ENCODE results near the gene TMC1. TPM values are rescaled to one million over a fixed set of nuclear protein-coding genes. Genes with fewer than 3 reads are reported as not detected.
"Not testable (repeated sequence)": the region's sequence is repeated elsewhere in the genome, so short reads cannot be mapped to it uniquely, and the experiment has no call there.

TMC1 gene
- total RNA-seq, 2 experiments from 2014 or later, result not detected

- H3K9me3 Mint-ChIP-seq; CTCF ChIA-PET; H3K4me3 Mint-ChIP-seq; DNase-seq; H3K27me3 Mint-ChIP-seq; POLR2A ChIA-PET; H3K36me3 Mint-ChIP-seq (ENCODE audit: low read depth); H3K27ac Mint-ChIP-seq; H3K4me1 Mint-ChIP-seq: not testable (repeated sequence)
Observed at GRCh38 chr9:72850209-72850608, 328.8 kb downstream of the TMC1 start.

- no peak for DNase-seq
- no peaks in the 10 kb centered on the region for H3K36me3 Mint-ChIP-seq (ENCODE audit: low read depth)
- no peaks in the 10 kb centered on the region for H3K4me1 Mint-ChIP-seq
- POLR2A ChIA-PET, result no interaction called here
- no peak overlapping the region for H3K4me3 Mint-ChIP-seq
- H3K27ac Mint-ChIP-seq, result no peak overlapping the region
- H3K9me3 Mint-ChIP-seq, result no peaks in the 10 kb centered on the region
- CTCF ChIA-PET, result no interaction called here
- no peaks in the 10 kb centered on the region for H3K27me3 Mint-ChIP-seq
Observed at GRCh38 chr9:72855321-72855720, 333.9 kb downstream of the TMC1 start.

GRCh38 chr9:72855890-72856523 lies 334.6 kb downstream of the TMC1 start:
- POLR2A ChIA-PET, result no interaction called here
- no peak for DNase-seq
- no peaks in the 10 kb centered on the region for H3K27me3 Mint-ChIP-seq
- no peak overlapping the region for H3K27ac Mint-ChIP-seq
- no peaks in the 10 kb centered on the region for H3K4me1 Mint-ChIP-seq
- CTCF ChIA-PET, result no interaction called here
- no peak overlapping the region for H3K4me3 Mint-ChIP-seq
- H3K9me3 Mint-ChIP-seq, result no peaks in the 10 kb centered on the region
- H3K36me3 Mint-ChIP-seq (ENCODE audit: low read depth), result no peaks in the 10 kb centered on the region

GRCh38 chr9:72856972-72857623 lies 335.7 kb downstream of the TMC1 start:
- no peaks in the 10 kb centered on the region for H3K27me3 Mint-ChIP-seq
- ChIA-PET CTCF (interaction anchor here (1.1 kb wide), 2 partner anchors 44 to 367 kb away, joined by 3 read pairs; no protein-coding TSS in a partner anchor), POLR2A (no interaction called here)
- no peak overlapping the region for H3K27ac Mint-ChIP-seq
- no peaks in the 10 kb centered on the region for H3K4me1 Mint-ChIP-seq
- no peaks in the 10 kb centered on the region for H3K9me3 Mint-ChIP-seq
- no peak for DNase-seq
- no peak overlapping the region for H3K4me3 Mint-ChIP-seq
- H3K36me3 Mint-ChIP-seq (ENCODE audit: low read depth), result no peaks in the 10 kb centered on the region

GRCh38 chr9:72857624-72857996 lies 336.2 kb downstream of the TMC1 start:
- no peak overlapping the region for H3K27ac Mint-ChIP-seq
- ChIA-PET CTCF (interaction anchor here (0.8 to 1.1 kb wide), 3 partner anchors 11 to 366 kb away, joined by 3 read pairs; no protein-coding TSS in a partner anchor), POLR2A (no interaction called here)
- DNase-seq, result no peak
- no peaks in the 10 kb centered on the region for H3K9me3 Mint-ChIP-seq
- H3K27me3 Mint-ChIP-seq, result no peaks in the 10 kb centered on the region
- no peaks in the 10 kb centered on the region for H3K36me3 Mint-ChIP-seq (ENCODE audit: low read depth)
- no peaks in the 10 kb centered on the region for H3K4me1 Mint-ChIP-seq
- H3K4me3 Mint-ChIP-seq, result no peak overlapping the region

GRCh38 chr9:72858089-72858912 lies 336.9 kb downstream of the TMC1 start:
- H3K27ac Mint-ChIP-seq, result no peak overlapping the region
- ChIA-PET POLR2A (no interaction called here), CTCF (interaction anchor here (0.8 kb wide), 1 partner anchor 12 kb away, joined by 3 read pairs; no protein-coding TSS in a partner anchor)
- no peaks in the 10 kb centered on the region for H3K9me3 Mint-ChIP-seq
- no peak overlapping the region for H3K4me3 Mint-ChIP-seq
- DNase-seq, result no peak
- H3K36me3 Mint-ChIP-seq (ENCODE audit: low read depth), result no peaks in the 10 kb centered on the region
- H3K27me3 Mint-ChIP-seq, result no peaks in the 10 kb centered on the region
- no peaks in the 10 kb centered on the region for H3K4me1 Mint-ChIP-seq

- POLR2A ChIA-PET, result not testable (repeated sequence)
Observed at GRCh38 chr9:72862788-72863187, 341.4 kb downstream of the TMC1 start.

GRCh38 chr9:72863456-72864094 lies 342.2 kb downstream of the TMC1 start:
- Mint-ChIP-seq H3K9me3 (no peaks in the 10 kb centered on the region), H3K27ac (no peak overlapping the region), H3K27me3 (peaks cover 6% of the 10 kb centered on the region), H3K4me3 (no peak overlapping the region), H3K36me3 (ENCODE audit: low read depth) (no peaks in the 10 kb centered on the region), H3K4me1 (no peaks in the 10 kb centered on the region)
- POLR2A ChIA-PET, result no interaction called here
- no peak for DNase-seq
- CTCF ChIA-PET, result no interaction called here

More at GRCh38 chr9:72862788-72863187, 341.4 kb downstream of the TMC1 start:
- H3K4me3 Mint-ChIP-seq; CTCF ChIA-PET; H3K27me3 Mint-ChIP-seq; H3K36me3 Mint-ChIP-seq (ENCODE audit: low read depth); H3K9me3 Mint-ChIP-seq; DNase-seq; H3K27ac Mint-ChIP-seq; H3K4me1 Mint-ChIP-seq: not testable (repeated sequence)

- ChIA-PET CTCF (no interaction called here), POLR2A (no interaction called here)
- no peaks in the 10 kb centered on the region for H3K4me1 Mint-ChIP-seq
- no peak overlapping the region for H3K27ac Mint-ChIP-seq
- H3K4me3 Mint-ChIP-seq, result no peak overlapping the region
- H3K27me3 Mint-ChIP-seq, result peaks cover 6% of the 10 kb centered on the region
- no peaks in the 10 kb centered on the region for H3K9me3 Mint-ChIP-seq
- H3K36me3 Mint-ChIP-seq (ENCODE audit: low read depth), result no peaks in the 10 kb centered on the region
- DNase-seq, result no peak
Observed at GRCh38 chr9:72864327-72864726, 342.9 kb downstream of the TMC1 start.

- no peak for DNase-seq
- H3K4me3 Mint-ChIP-seq, result no peak overlapping the region
- H3K9me3 Mint-ChIP-seq, result no peaks in the 10 kb centered on the region
- H3K36me3 Mint-ChIP-seq (ENCODE audit: low read depth), result no peaks in the 10 kb centered on the region
- H3K4me1 Mint-ChIP-seq, result no peaks in the 10 kb centered on the region
- no peak overlapping the region for H3K27ac Mint-ChIP-seq
- ChIA-PET CTCF (no interaction called here), POLR2A (no interaction called here)
- H3K27me3 Mint-ChIP-seq, result peaks cover 2% of the 10 kb centered on the region
Observed at GRCh38 chr9:72871685-72872084, 350.3 kb downstream of the TMC1 start.

- H3K27ac Mint-ChIP-seq, result no peak overlapping the region
- H3K27me3 Mint-ChIP-seq, result peaks cover 2% of the 10 kb centered on the region
- H3K36me3 Mint-ChIP-seq (ENCODE audit: low read depth), result no peaks in the 10 kb centered on the region
- H3K4me1 Mint-ChIP-seq, result no peaks in the 10 kb centered on the region
- CTCF ChIA-PET, result interaction anchor here (0.7 kb wide), 1 partner anchor 26 kb away, joined by 3 read pairs; no protein-coding TSS in a partner anchor
- DNase-seq, result no peak
- POLR2A ChIA-PET, result no interaction called here
- H3K4me3 Mint-ChIP-seq, result no peak overlapping the region
- no peaks in the 10 kb centered on the region for H3K9me3 Mint-ChIP-seq
Observed at GRCh38 chr9:72872718-72873117, 351.3 kb downstream of the TMC1 start.

- Mint-ChIP-seq H3K4me3 (no peak overlapping the region), H3K4me1 (no peaks in the 10 kb centered on the region), H3K9me3 (no peaks in the 10 kb centered on the region), H3K36me3 (ENCODE audit: low read depth) (no peaks in the 10 kb centered on the region), H3K27me3 (peaks cover 2% of the 10 kb centered on the region), H3K27ac (no peak overlapping the region)
- no peak for DNase-seq
- ChIA-PET POLR2A (no interaction called here), CTCF (interaction anchor here (0.7 kb wide), 1 partner anchor 26 kb away, joined by 3 read pairs; no protein-coding TSS in a partner anchor)
Observed at GRCh38 chr9:72873456-72873855, 352.0 kb downstream of the TMC1 start.

- Mint-ChIP-seq H3K9me3 (no peaks in the 10 kb centered on the region), H3K4me3 (no peak overlapping the region), H3K36me3 (ENCODE audit: low read depth) (no peaks in the 10 kb centered on the region), H3K27me3 (peaks cover 2% of the 10 kb centered on the region), H3K27ac (no peak overlapping the region), H3K4me1 (no peaks in the 10 kb centered on the region)
- no peak for DNase-seq
- POLR2A ChIA-PET, result no interaction called here
- CTCF ChIA-PET, result no interaction called here
Observed at GRCh38 chr9:72874344-72874743, 352.9 kb downstream of the TMC1 start.

Data from activated CD4-positive, alpha-beta T cell treated with anti-CD3 and anti-CD28 coated beads, Interleukin-2, amount 10 ng/mL, durations not matched to agents 7 days and 5 days (primary cell).